Measurements from ENCODE around the gene GTF2F2. TPM values are rescaled to one million over a fixed set of nuclear protein-coding genes. Genes with fewer than 3 reads are reported as not detected.

GTF2F2 gene
- total RNA-seq (2022; extraction: Qiagen RNA extraction): 18.1 to 21.7 TPM (median 20.0 TPM) in 5 replicates

GRCh38 chr13:45119991-45120864, at the start of gene GTF2F2:
TSS of gene GTF2F2 (plus strand) at chr13:45120510. CDS start at chr13:45120656, 146 bp downstream.

GRCh38 chr13:45200701-45201232, 80.5 kb downstream of the GTF2F2 start, which contains the start of gene KCTD4:
TSS of gene KCTD4 (minus strand) at chr13:45201045. CDS start at chr13:45194567, 6,478 bp downstream.

Other genes with a start within 250 kb of the GTF2F2 start
- 5.4 to 6.9 TPM (median 6.0 TPM) in 5 replicates for gene NUFIP1, start 131.0 kb upstream of the GTF2F2 start, total RNA-seq (2022; extraction: Qiagen RNA extraction)
- gene GPALPP1, start 131.0 kb upstream of the GTF2F2 start, total RNA-seq (2022; extraction: Qiagen RNA extraction): 8.8 to 13.7 TPM (median 10.9 TPM) in 5 replicates
- gene KCTD4, start 80.5 kb downstream of the GTF2F2 start, total RNA-seq (2022; extraction: Qiagen RNA extraction): not detected in 5 replicates
- 1,860 to 2,435 TPM (median 2,342 TPM) in 5 replicates for gene TPT1, start 220.7 kb downstream of the GTF2F2 start, total RNA-seq (2022; extraction: Qiagen RNA extraction)

Measured in A549 treated with Mapracorat at 1 μM for 4 hours (cell line).